ENCODE measurements around the gene FKBP15. TPM values are rescaled to one million over a fixed set of nuclear protein-coding genes. Genes with fewer than 3 reads are reported as not detected.

Gene FKBP15
- total and polyA plus RNA-seq, 2 experiments from 2014 or later = 7.9 to 14.9 TPM

- TF ChIP-seq EZH2 (IDR thresholded peaks at IDR 0.05; ENCODE audit: low read depth, unreplicated experiment) (no peak), JUNB (IDR thresholded peaks at IDR 0.05; ENCODE audit: unreplicated experiment) (no peak), STAT1 (IDR thresholded peaks at IDR 0.05; ENCODE audit: unreplicated experiment) (no peak), ETS1 (IDR thresholded peaks at IDR 0.05) (no peak), POLR2AphosphoS5 (IDR thresholded peaks at IDR 0.05; ENCODE audit: low read depth) (no peak), NANOG (IDR thresholded peaks at IDR 0.05; ENCODE audit: borderline replicate concordance) (no peak), ZNF331 (CRISPR knock-in tag; IDR thresholded peaks at IDR 0.05; ENCODE audit: low read depth) (no peak)
These were observed 542 bp downstream of the FKBP15 start (continued) for GRCh38 chr9:113220467-113221002.

- Histone ChIP-seq H3K4me3 (peak overlapping the region; percentile 97), H3K27ac (ENCODE audit: low read depth) (no peak overlapping the region), H3K27me3 (ENCODE audit: insufficient read depth) (no peaks in the 10 kb centered on the region), H3K4me1 (ENCODE audit: insufficient read depth) (peaks cover 9% of the 10 kb centered on the region; the same call in 1 of the 2 replicates), H3K4me2 (peak overlapping the region; percentile 99), H3K9me2 (ENCODE audit: insufficient read depth) (no peaks in the 10 kb centered on the region), H4K20me1 (replicated peaks; ENCODE audit: insufficient read depth) (no peaks in the 10 kb centered on the region), H3K79me2 (replicated peaks; ENCODE audit: insufficient read depth) (peaks cover 55% of the 10 kb centered on the region), H3F3A (replicated peaks; ENCODE audit: low read depth) (no peaks in the 10 kb centered on the region), H2AFZ (no peak overlapping the region), H3K36me3 (ENCODE audit: insufficient read depth) (no peaks in the 10 kb centered on the region)
- H3K36me3 Mint-ChIP-seq (ENCODE audit: low read depth) = no peaks in the 10 kb centered on the region; the same call in 2 of the 3 replicates
- DNase-seq (ENCODE audit: low spot score) = no peak
- H3K27me3 Mint-ChIP-seq (ENCODE audit: insufficient read depth, low read depth, poor library complexity) = peaks cover 9% of the 10 kb centered on the region
- H3K9me3 Mint-ChIP-seq = no peaks in the 10 kb centered on the region
- ATAC-seq = no peak
- H3K4me1 Mint-ChIP-seq = peaks cover 15% of the 10 kb centered on the region
- peak overlapping the region; percentile 98 for H3K4me3 Mint-ChIP-seq
- TF ChIP-seq JUNB (IDR thresholded peaks at IDR 0.05; ENCODE audit: unreplicated experiment) (no peak), ZNF114 (CRISPR knock-in tag; IDR thresholded peaks at IDR 0.05) (no peak), ZNF331 (CRISPR knock-in tag; IDR thresholded peaks at IDR 0.05; ENCODE audit: low read depth) (no peak), REST (IDR thresholded peaks at IDR 0.05; ENCODE audit: unreplicated experiment) (no peak)
- no peak overlapping the region for H3K27ac Mint-ChIP-seq
These were observed 1.1 kb downstream of the FKBP15 start for GRCh38 chr9:113219969-113220368.

Measured in GM23338 (cell line).